ENCODE data around the gene CFDP1.

GRCh38 chr16:75311383-75311938 is 121.8 kb downstream of the CFDP1 start:
- no peak for TF ChIP-seq CTCF (optimal IDR thresholded peaks at IDR 0.05 in 1 of 3, IDR thresholded peaks at IDR 0.05 in 1 of 3, conservative IDR thresholded peaks at IDR 0.05 in 1 of 3; ENCODE audit: extremely low read depth in 1 of 3, insufficient read depth in 2 of 3, low read length in 3 of 3)
- TF ChIP-seq EZH2 (IDR thresholded peaks at IDR 0.05; ENCODE audit: low read length): no peak

All from keratinocyte (primary cell).